Retinal pigment epithelial cell (primary cell): ENCODE measurements around the gene GRAP2.
A peak's percentile ranks its signal among the peaks of the same experiment; 100 is the strongest.

Source experiments
- DNase-seq: peaks from one replicate; pipeline ENCODE4 v3.0.0-alpha.2; 2010; ENCODE audit warnings: low read depth
- H3K4me3 ChIP-seq: 2 replicates; pipeline ENCODE4 v1.5.1; 2011; ENCODE audit warnings: mild to moderate bottlenecking, low read length, control low read depth, moderate library complexity
- TF ChIP-seq, protein P1 (sequence below): conservative IDR thresholded peaks from 2 replicates; pipeline ENCODE4 v1.5.1; 2011; ENCODE audit warnings: low read depth, low read length, control low read depth, inconsistent platforms

Gene GRAP2

DNA sequence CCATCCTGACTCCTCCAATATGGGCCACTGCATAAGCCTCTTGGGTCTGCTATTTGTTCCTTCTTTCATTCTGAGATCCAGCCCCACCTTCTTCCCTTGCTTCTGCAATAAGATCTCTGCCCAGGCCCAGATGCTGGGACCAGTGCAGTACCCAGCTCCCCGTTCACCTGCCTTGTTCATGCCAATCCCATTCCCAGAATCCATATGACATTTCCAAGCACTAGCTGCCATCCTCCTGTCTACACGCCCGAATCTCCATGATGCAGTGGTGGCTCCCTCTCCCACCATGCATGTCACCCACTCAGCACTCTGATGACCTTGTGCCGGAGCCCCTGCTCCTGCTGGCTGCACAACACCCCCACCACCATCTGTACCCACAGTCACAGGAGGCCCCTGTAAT lies 82.5 kb downstream of the GRAP2 start:
- no peak overlapping the region for H3K4me3 ChIP-seq
- TF ChIP-seq, protein P1, sequence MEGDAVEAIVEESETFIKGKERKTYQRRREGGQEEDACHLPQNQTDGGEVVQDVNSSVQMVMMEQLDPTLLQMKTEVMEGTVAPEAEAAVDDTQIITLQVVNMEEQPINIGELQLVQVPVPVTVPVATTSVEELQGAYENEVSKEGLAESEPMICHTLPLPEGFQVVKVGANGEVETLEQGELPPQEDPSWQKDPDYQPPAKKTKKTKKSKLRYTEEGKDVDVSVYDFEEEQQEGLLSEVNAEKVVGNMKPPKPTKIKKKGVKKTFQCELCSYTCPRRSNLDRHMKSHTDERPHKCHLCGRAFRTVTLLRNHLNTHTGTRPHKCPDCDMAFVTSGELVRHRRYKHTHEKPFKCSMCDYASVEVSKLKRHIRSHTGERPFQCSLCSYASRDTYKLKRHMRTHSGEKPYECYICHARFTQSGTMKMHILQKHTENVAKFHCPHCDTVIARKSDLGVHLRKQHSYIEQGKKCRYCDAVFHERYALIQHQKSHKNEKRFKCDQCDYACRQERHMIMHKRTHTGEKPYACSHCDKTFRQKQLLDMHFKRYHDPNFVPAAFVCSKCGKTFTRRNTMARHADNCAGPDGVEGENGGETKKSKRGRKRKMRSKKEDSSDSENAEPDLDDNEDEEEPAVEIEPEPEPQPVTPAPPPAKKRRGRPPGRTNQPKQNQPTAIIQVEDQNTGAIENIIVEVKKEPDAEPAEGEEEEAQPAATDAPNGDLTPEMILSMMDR = no peak
- no peak for DNase-seq

DNA sequence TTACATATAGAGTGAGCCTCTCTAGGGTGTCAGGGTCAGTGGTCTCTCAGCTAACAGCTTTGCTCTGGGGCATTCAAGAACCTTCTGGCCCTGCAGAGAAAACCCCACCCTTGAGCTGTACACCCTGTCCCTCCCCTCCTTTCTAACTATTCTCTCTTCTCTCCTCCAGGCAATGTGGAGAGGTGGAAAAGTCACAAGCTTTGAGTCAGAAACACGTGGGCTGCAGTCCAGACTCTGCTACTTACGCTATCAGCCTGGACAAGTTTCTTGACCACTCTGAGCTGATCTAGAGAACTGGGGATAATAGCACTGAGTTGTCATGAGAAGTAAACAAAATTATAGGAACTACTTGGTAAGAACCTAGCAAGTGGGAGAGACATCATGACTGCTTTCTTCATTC lies 83.1 kb downstream of the GRAP2 start:
- peak; percentile 69 for DNase-seq
- TF ChIP-seq, protein P1 = no peak
- no peak overlapping the region for H3K4me3 ChIP-seq

DNA sequence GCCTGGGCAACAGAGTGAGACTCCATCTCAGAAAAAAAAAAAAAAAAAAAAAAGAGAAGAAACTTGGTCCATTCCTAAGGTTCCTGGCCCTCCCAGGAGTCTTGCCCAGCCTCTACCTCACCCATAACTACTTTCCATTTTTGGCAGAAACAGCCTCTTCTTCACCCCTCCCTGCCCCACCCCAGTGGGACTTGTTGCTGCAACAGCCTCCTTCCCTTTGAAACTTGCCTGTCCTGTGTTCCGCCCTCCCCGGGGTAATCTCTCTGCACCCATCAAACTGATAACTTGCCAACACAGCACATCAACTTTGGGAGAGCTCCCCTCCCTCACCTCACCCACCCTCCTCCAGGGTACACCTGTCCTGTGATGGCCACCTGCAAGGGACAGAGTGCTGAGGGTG lies 83.9 kb downstream of the GRAP2 start:
- TF ChIP-seq, protein P1 = no peak
- H3K4me3 ChIP-seq = no peak overlapping the region
- DNase-seq = no peak

DNA sequence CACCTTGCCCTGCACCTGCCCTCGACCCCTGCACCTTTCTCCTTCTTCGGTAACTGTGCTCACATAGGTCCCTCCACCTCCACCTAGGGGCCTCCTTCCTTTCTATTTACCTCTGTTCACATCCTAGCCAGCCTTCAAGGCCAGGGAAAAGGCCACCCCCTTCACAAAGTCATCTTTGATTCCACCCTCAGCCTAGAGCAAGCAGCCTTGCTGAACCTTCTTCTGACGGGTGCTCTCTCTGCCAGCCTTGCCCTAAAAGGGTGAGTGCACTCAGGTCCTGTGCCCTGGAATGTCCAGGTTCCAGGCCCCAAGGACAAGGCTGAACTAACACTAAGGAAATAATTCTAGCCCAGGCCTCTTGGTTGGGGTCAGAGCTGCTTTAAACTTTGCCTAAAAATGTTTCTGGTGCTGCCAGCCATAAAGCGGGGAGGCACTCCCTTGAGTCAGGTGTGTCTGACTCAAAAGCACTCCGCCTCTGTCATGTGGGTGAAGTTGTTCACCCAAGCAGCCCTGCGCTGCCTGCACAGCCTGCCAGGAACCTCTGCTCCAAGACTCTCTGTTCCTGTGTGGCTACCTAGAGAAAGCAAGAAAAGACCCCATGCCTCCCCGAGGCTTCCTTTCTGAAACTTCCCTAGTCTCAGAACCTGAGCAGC lies 84.6 kb downstream of the GRAP2 start:
- no peak overlapping the region for H3K4me3 ChIP-seq
- TF ChIP-seq, protein P1 = no peak
- DNase-seq = no peak

DNA sequence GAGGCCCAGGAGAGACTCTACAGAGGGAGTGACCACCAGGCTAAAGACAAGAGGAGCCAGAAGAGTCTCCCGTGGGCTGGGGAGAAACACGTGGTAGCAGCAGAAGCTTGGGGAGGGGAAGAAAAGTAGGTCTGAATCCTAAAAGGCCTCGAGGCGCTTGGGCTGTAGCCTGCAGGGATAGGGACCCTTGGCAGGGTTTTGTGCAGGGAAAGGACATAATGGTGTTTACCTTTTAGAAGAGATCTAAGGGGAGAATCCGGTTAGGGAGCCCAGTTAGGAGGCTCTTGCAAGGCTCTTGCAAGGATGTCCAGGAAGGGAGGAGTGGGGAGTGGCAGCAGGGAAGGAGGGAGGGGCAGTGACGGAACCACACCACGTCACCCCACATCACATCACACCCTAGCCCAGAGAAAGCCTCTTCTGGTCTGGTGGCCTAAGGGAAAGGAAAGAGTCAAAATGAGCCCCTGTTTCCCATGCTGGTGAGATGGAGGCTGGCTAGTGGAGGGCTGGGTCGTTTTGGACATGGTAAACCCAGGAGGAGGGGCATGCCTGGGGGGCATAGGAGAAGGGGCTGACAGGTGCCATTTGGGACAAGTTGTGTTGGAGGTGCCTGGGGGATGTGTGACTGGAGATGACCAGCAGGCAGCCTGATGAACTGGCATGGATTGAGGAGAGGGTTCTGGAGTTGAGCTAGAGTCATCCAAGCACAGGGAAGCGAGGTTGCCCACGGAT lies 87.7 kb downstream of the GRAP2 start:
- TF ChIP-seq, protein P1 = no peak
- H3K4me3 ChIP-seq = no peak overlapping the region
- DNase-seq = no peak

DNA sequence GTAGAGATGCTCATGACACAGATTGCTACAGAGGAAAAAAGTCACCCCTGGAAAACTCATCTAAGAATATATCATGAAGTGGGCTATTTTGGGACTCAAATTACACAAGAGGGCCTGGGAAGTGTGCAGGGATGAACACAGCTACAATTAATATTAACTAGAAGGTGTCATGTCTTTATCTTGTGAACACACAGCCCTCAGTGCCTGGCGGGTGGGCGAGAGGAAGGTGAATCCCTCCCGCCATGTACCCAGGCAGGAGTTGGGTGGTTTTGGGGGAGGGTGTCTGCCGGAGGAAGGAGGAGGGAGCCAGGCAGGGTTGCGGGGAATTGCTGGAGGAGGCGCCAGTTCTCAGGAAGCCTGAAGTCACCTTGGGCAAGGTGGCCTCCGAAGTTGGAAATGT lies 88.7 kb downstream of the GRAP2 start:
- TF ChIP-seq, protein P1 = no peak
- no peak for DNase-seq
- no peak overlapping the region for H3K4me3 ChIP-seq

DNA sequence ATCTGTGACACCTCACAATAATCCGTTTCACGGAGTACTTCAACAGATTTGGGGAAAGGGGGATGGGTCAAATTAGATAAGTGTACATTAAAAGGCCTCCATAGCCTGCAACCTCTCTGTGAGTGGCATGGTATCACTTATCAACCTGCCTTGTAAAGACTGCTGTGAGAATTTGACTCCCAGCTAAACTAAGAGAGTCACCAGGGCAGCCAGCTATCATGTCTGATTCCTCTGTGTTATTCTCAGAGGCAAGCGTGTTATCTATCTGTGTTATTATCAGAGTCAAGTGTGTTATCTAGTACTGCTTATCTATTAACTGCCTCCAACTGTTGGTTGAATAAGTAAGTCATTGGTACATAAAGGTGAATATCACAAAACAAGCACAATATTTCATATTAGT lies 89.8 kb downstream of the GRAP2 start:
- DNase-seq = no peak
- TF ChIP-seq, protein P1 = no peak
- no peak overlapping the region for H3K4me3 ChIP-seq
